ENCODE results near the gene LRRC9.

DNA sequence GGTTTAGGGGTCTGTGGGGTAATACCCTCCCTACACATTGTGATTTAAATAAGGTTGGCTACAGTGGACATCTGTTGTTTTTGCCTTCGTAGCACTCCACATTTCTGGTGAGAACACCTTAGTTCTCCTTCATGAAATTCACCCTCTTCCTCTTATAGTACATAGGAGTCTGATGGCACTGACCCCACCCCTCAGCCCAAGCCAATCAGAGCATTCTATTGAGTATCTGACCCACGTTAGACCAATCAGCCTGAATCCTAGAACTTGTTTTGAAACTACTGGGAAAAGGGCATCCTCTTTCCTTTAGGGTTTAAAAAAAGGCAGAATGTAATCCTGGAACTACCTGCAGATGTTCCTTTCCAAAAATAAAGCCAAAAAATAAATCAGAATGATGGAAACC is 15.8 kb upstream of the LRRC9 start:
- TF ChIP-seq CTCF (IDR thresholded peaks at IDR 0.05) (no peak), POLR2A (IDR thresholded peaks at IDR 0.05) (no peak)

Measured in prostate gland (tissue), 2 donors.